ENCODE data around the gene AGPAT1.

- TF ChIP-seq, protein P1, sequence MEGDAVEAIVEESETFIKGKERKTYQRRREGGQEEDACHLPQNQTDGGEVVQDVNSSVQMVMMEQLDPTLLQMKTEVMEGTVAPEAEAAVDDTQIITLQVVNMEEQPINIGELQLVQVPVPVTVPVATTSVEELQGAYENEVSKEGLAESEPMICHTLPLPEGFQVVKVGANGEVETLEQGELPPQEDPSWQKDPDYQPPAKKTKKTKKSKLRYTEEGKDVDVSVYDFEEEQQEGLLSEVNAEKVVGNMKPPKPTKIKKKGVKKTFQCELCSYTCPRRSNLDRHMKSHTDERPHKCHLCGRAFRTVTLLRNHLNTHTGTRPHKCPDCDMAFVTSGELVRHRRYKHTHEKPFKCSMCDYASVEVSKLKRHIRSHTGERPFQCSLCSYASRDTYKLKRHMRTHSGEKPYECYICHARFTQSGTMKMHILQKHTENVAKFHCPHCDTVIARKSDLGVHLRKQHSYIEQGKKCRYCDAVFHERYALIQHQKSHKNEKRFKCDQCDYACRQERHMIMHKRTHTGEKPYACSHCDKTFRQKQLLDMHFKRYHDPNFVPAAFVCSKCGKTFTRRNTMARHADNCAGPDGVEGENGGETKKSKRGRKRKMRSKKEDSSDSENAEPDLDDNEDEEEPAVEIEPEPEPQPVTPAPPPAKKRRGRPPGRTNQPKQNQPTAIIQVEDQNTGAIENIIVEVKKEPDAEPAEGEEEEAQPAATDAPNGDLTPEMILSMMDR (conservative IDR thresholded peaks at IDR 0.05) = peak; percentile 70
- no peak for TF ChIP-seq EZH2 (IDR thresholded peaks at IDR 0.05; ENCODE audit: low read depth)
Measured at GRCh38 chr6:32154514-32155161, 21.2 kb downstream of the AGPAT1 start.
